Subcutaneous adipose tissue (tissue), 4 donors: ENCODE results near the gene DOLK. TPM values are rescaled to one million over a fixed set of nuclear protein-coding genes. Genes with fewer than 3 reads are reported as not detected.

Source experiments
- total RNA-seq, 4 donors: library from RNA; depleted of rRNA; stranded (reverse); fragments of >200 nt; gene quantifications; one replicate each; pipeline ENCODE4 v1.1.0, GENCODE V29; 2016
- TF ChIP-seq, protein P1 (sequence below): fragments of 450-650 bp; IDR thresholded peaks from one replicate; pipeline ENCODE4 v1.5.1; 2016; ENCODE audit warnings: low read depth, mild to moderate bottlenecking, control low read depth, antibody characterized with exemption, moderate library complexity

Gene DOLK
- total RNA-seq, 4 donors from 2014 or later, result 10.4 to 16.6 (median 11.5) TPM

DNA sequence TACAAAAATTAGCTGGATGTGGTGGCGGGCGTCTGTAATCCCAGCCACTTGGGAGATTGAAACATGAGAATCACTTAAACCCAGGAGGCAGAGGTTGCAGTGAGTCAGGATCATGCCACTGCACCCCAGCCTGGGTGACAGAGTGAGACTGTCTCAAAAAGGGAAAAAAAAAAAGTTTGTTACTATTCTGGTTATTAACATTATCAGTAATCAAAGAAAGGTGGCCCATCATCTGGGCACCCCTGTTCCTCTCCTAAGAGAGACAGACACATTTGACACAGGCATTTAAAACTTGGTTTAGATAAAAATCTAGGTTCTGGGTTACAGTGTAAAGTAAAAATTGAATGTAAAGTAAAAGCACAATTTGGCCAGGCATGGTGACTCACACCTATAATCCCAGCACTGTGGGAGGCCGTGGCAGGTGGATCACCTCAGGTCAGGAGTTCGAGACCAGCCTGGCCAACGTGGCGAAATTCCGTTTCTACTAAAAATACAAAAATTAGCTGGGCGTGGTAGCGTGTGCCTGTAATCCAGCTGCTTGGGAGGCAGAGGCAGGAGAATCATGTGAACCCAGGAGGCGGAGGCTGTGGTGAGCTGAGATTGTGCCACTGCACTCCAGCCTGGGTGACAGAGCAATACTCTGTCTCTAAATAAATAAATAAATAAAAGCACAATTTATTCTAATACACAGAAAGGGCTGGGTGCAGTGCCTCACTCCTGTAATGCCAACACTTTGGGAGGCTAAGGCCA, 43.4 kb downstream of the DOLK start:
- TF ChIP-seq, protein P1, sequence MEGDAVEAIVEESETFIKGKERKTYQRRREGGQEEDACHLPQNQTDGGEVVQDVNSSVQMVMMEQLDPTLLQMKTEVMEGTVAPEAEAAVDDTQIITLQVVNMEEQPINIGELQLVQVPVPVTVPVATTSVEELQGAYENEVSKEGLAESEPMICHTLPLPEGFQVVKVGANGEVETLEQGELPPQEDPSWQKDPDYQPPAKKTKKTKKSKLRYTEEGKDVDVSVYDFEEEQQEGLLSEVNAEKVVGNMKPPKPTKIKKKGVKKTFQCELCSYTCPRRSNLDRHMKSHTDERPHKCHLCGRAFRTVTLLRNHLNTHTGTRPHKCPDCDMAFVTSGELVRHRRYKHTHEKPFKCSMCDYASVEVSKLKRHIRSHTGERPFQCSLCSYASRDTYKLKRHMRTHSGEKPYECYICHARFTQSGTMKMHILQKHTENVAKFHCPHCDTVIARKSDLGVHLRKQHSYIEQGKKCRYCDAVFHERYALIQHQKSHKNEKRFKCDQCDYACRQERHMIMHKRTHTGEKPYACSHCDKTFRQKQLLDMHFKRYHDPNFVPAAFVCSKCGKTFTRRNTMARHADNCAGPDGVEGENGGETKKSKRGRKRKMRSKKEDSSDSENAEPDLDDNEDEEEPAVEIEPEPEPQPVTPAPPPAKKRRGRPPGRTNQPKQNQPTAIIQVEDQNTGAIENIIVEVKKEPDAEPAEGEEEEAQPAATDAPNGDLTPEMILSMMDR, result no peak

- TF ChIP-seq, protein P1, result no peak
Observed at GRCh38 chr9:128903079-128903461, 44.3 kb downstream of the DOLK start.

- TF ChIP-seq, protein P1, result no peak
Observed at GRCh38 chr9:128902351-128903078, 44.9 kb downstream of the DOLK start.

GRCh38 chr9:128901822-128902221, 45.6 kb downstream of the DOLK start:
- TF ChIP-seq, protein P1, result no peak

GRCh38 chr9:128901379-128901778, 46.0 kb downstream of the DOLK start:
- TF ChIP-seq, protein P1, result no peak

GRCh38 chr9:128899566-128900322, 47.7 kb downstream of the DOLK start:
- TF ChIP-seq, protein P1, result no peak
